ENCODE results near the gene ASB10.

GRCh38 chr7:151208253-151208862 is 21.3 kb upstream of the ASB10 start:
- TF ChIP-seq EZH2 (IDR thresholded peaks at IDR 0.05; ENCODE audit: low read length, missing control alignments) = no peak
- no peak for TF ChIP-seq CTCF (conservative IDR thresholded peaks at IDR 0.05 in 1 of 2, IDR thresholded peaks at IDR 0.05 in 1 of 2; ENCODE audit: low read depth in 1 of 2, low read length in 2 of 2)

Data from fibroblast of lung (primary cell).